CD4-positive, alpha-beta T cell treated with Interferon gamma for 1 hour (primary cell): ENCODE data around the gene RBFOX1.

Experiments used
- DNase-seq: peaks from one replicate; pipeline ENCODE4 v3.0.0-alpha.2; 2020

RBFOX1 gene

GRCh38 chr16:7614021-7614795, 281.6 kb downstream of the RBFOX1 start:
- DNase-seq: no peak

- no peak for DNase-seq
Measured at GRCh38 chr16:7615565-7615964, 282.9 kb downstream of the RBFOX1 start.

GRCh38 chr16:7624871-7625766, 292.5 kb downstream of the RBFOX1 start:
- no peak for DNase-seq

GRCh38 chr16:7628981-7629380, 296.3 kb downstream of the RBFOX1 start:
- no peak for DNase-seq

GRCh38 chr16:7629571-7629970, 296.9 kb downstream of the RBFOX1 start:
- no peak for DNase-seq

GRCh38 chr16:7637446-7637845, 304.8 kb downstream of the RBFOX1 start:
- DNase-seq: no peak

- DNase-seq: no peak
Measured at GRCh38 chr16:7638306-7638705, 305.7 kb downstream of the RBFOX1 start.

- no peak for DNase-seq
Measured at GRCh38 chr16:7640334-7640733, 307.7 kb downstream of the RBFOX1 start.

GRCh38 chr16:7644176-7644575, 311.5 kb downstream of the RBFOX1 start:
- DNase-seq: no peak

- no peak for DNase-seq
Measured at GRCh38 chr16:7644811-7645210, 312.2 kb downstream of the RBFOX1 start.

- DNase-seq: no peak
Measured at GRCh38 chr16:7646821-7647500, 314.3 kb downstream of the RBFOX1 start.

- DNase-seq: no peak
Measured at GRCh38 chr16:7650431-7650830, 317.8 kb downstream of the RBFOX1 start.

GRCh38 chr16:7651803-7652570, 319.3 kb downstream of the RBFOX1 start:
- no peak for DNase-seq

- no peak for DNase-seq
Measured at GRCh38 chr16:7653746-7654461, 321.3 kb downstream of the RBFOX1 start.

GRCh38 chr16:7675628-7676027, 343.0 kb downstream of the RBFOX1 start:
- DNase-seq: no peak

GRCh38 chr16:7680296-7680695, 347.7 kb downstream of the RBFOX1 start:
- no peak for DNase-seq

- DNase-seq: no peak
Measured at GRCh38 chr16:7688811-7689210, 356.2 kb downstream of the RBFOX1 start.

GRCh38 chr16:7689234-7689633, 356.6 kb downstream of the RBFOX1 start:
- no peak for DNase-seq

- DNase-seq: no peak
Measured at GRCh38 chr16:7691533-7691932, 358.9 kb downstream of the RBFOX1 start.

GRCh38 chr16:7703672-7704071, 371.0 kb downstream of the RBFOX1 start:
- no peak for DNase-seq

- DNase-seq: no peak
Measured at GRCh38 chr16:7705885-7706284, 373.2 kb downstream of the RBFOX1 start.

- DNase-seq: no peak
Measured at GRCh38 chr16:7709186-7709585, 376.5 kb downstream of the RBFOX1 start.
